ENCODE results near the gene PSD4.

The PSD4 gene

GRCh38 chr2:113228991-113229716 lies 55.4 kb downstream of the PSD4 start:
- CTCF ChIA-PET, result interaction anchor here (1.3 to 2.2 kb wide), 3 partner anchors 12 to 91 kb away, joined by 4 to 10 read pairs (median 6); no protein-coding TSS in a partner anchor

GRCh38 chr2:113229795-113230194 lies 56.0 kb downstream of the PSD4 start:
- ChIA-PET CTCF (interaction anchor here (0.8 to 2.2 kb wide), 5 partner anchors 11 to 161 kb away, joined by 3 to 10 read pairs (median 6); no protein-coding TSS in a partner anchor), POLR2A (no interaction called here)
- no peak for TF ChIP-seq CTCF (IDR thresholded peaks at IDR 0.05; ENCODE audit: control extremely low read depth, extremely low read depth, low read depth, missing control alignments)
- no peak for DNase-seq (ENCODE audit: extremely low spot score)

More at GRCh38 chr2:113228991-113229716, 55.4 kb downstream of the PSD4 start:
- POLR2A ChIA-PET, result no interaction called here
- TF ChIP-seq CTCF (IDR thresholded peaks at IDR 0.05; ENCODE audit: control extremely low read depth, extremely low read depth, low read depth, missing control alignments), result no peak
- no peak for DNase-seq (ENCODE audit: extremely low spot score)

GRCh38 chr2:113230531-113230930 lies 56.8 kb downstream of the PSD4 start:
- ChIA-PET CTCF (interaction anchor here (0.8 to 2.2 kb wide), 6 partner anchors 10 to 160 kb away, joined by 3 to 10 read pairs (median 5); no protein-coding TSS in a partner anchor), POLR2A (no interaction called here)
- no peak for TF ChIP-seq CTCF (IDR thresholded peaks at IDR 0.05; ENCODE audit: control extremely low read depth, extremely low read depth, low read depth, missing control alignments)
- no peak for DNase-seq (ENCODE audit: extremely low spot score)

- POLR2A ChIA-PET, result no interaction called here
- DNase-seq (ENCODE audit: extremely low spot score), result no peak
- CTCF ChIA-PET, result interaction anchor here (1.0 to 2.2 kb wide), 4 partner anchors 10 to 159 kb away, joined by 3 to 10 read pairs (median 7); no protein-coding TSS in a partner anchor
- TF ChIP-seq CTCF (IDR thresholded peaks at IDR 0.05; ENCODE audit: control extremely low read depth, extremely low read depth, low read depth, missing control alignments), result no peak
Measured at GRCh38 chr2:113231064-113231463, 57.3 kb downstream of the PSD4 start.

- TF ChIP-seq CTCF (IDR thresholded peaks at IDR 0.05; ENCODE audit: control extremely low read depth, extremely low read depth, low read depth, missing control alignments), result no peak
- no peak for DNase-seq (ENCODE audit: extremely low spot score)
- POLR2A ChIA-PET, result no interaction called here
- CTCF ChIA-PET, result interaction anchor here (0.8 to 1.7 kb wide), 3 partner anchors 9 to 34 kb away, joined by 3 to 4 read pairs (median 4); no protein-coding TSS in a partner anchor
Measured at GRCh38 chr2:113232123-113232522, 58.4 kb downstream of the PSD4 start.

- DNase-seq (ENCODE audit: extremely low spot score), result no peak
- CTCF ChIA-PET, result interaction anchor here (1.4 to 1.7 kb wide), 2 partner anchors 28 to 34 kb away, joined by 3 to 4 read pairs; no protein-coding TSS in a partner anchor
- POLR2A ChIA-PET, result no interaction called here
- TF ChIP-seq CTCF (IDR thresholded peaks at IDR 0.05; ENCODE audit: control extremely low read depth, extremely low read depth, low read depth, missing control alignments), result no peak
Measured at GRCh38 chr2:113232740-113233139, 59.0 kb downstream of the PSD4 start.
